Measurements from ENCODE around the gene ATP6V1D.
"Not testable (repeated sequence)": the region's sequence is repeated elsewhere in the genome, so short reads cannot be mapped to it uniquely, and the experiment has no call there.

The ATP6V1D gene

GRCh38 chr14:67359775-67360469 lies at the start of gene ATP6V1D, which contains the start of gene EIF2S1:
TSS of gene ATP6V1D (minus strand) at chr14:67359804. CDS start at chr14:67359698, 106 bp downstream.
TSS of gene EIF2S1 (plus strand) at chr14:67360328. CDS start at chr14:67364768, 4,440 bp downstream.
- DNase-seq, result peak; percentile 100

GRCh38 chr14:67408122-67408801 lies 48.7 kb upstream of the ATP6V1D start:
- DNase-seq, result not testable (repeated sequence)

DNA sequence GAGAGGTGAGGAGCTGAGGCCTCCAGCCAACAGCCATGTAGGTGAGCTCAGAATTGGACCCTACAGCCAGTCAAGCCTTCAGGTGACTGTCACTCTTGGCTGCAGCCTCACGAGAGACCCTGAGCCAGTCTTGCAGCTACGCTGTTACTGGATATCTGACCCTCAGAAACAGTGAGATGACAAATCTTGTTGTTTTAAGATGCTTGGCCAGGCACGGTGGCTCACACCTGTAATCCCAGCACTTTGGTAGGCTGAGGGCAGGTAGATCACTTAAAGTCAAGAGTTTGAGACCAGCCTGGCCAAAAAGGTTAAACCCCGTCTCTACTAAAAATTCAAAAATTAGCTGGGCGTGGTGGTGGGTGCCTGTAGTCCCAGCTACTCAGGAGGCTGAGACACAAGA lies 46.2 kb upstream of the ATP6V1D start:
- no peak for DNase-seq

DNA sequence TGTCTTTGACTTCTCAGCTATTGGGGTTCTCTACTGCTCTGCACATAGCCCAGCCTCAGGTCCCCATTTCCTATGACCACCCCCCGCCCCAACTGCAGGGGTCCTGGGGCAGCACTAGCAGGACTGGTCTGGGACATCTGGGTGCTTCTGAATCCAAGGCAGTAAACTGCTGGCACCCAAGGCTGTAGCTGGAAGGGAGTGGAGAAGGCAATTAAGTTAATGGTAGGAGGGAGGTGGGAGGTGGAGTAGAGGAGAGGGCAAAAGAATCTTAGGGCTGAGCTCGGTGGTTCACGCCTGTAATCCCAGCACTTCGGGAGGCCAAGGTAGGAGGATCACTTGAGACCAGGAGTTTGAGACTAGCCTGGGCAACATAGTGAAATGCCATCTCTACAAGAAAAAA lies 40.8 kb upstream of the ATP6V1D start:
- DNase-seq, result no peak

DNA sequence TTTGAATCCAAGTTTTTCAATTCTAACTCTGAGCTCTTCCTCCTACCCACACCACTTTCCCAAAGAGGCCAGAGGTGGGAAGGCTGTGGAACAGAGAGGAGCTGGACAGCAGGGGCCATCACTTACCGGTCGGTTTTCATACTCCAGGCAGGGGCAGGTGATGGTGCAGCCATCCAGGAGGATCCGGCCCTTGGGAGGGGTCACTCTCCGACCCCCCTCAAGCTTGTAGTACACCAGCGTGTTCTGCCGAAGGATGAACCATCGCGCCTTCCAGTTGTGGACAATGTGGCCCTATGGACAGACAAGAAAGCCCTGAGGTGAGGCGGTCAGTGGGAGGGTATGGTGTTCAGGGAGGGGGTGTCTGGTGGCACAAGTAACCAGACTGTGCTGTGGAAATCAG lies 37.9 kb upstream of the ATP6V1D start:
- no peak for DNase-seq

DNA sequence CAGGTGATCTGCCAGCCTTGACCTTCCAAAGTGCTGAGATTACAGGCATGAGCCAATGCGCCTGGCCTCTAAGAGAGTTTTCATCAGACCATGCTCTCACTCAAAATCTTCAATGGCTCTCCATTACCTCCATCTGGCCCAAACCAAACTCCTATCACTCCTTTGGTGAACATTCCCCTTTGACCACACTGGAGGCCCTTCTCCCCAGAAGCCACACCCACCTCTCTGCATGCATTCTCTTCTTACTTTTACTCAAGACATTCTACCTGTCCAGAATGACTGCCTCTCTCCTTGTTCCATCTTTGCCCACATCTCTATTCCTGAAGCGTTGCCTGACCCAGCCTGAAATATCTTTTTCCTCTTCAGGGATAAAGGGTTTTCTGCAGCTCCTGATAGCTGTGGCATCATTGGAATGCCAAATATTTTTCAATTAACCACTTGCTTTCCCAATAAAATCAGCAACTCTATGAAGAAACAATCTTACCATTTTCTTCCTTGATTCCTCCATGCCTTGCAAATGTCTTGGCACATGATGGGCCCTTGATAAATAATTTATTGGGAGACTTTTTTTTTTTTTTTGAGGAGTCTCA lies 36.9 kb upstream of the ATP6V1D start:
- DNase-seq, result no peak

- no peak for DNase-seq
Measured at GRCh38 chr14:67395876-67396189, 36.2 kb upstream of the ATP6V1D start.

- no peak for DNase-seq
Measured at GRCh38 chr14:67395086-67395875, 35.7 kb upstream of the ATP6V1D start.

DNA sequence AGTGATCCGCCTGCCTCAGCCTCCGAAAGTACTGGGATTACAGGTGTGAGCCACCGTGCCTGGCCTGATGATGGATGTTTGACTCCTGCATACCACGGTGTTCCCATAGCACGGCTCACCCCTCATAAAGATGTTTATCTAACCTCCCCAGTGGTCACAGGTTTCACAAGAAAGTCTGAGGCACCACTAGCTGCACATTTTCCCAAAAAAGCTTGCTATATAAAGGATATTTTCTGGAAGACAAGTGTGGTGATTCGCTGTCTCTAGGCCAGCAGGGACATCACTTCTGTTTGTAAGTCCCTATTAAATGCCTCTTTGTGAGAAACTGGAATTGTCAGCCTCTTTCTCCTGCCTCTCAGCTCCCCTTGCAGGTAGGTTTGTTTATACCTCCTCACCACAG lies 34.1 kb upstream of the ATP6V1D start:
- no peak for DNase-seq

DNA sequence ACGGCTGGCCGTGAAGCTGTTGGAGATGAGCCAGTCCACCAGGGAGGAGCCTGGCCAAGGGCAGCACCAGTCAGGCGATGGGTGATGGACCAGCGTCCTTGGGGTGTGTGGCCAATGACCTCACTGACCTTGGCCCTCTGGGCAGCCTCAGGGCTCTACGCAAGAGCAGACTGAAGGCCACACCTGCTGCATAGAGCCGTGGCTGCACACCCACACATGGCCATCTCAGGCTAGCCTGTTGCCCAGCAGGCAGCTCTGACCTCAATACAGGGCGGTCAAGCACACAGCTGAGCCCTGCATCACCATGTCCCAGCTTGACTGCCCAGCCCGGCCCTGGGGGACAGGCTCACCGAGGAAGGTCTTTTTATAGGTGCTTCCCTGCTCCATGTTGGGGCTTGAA lies 33.2 kb upstream of the ATP6V1D start:
- DNase-seq, result no peak

DNA sequence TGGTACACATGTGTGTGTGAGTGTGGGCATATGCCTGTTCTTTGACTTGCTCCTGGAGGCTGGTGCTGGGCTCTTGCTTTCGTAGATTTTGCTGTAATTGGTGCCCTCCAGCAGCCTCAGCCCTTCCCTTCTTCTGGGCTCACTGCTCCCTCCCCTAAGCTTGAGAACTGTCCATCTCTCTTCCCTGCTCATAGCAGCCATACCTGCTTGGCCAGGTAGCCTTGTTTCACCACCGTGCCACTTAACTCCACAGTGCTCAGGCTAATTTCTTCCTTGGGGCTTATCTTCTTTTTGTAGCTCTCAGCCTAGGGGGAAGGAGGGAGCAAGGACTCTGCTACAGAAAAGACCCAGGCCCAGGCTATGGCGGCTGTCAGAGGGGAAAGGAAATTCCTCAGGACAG lies 32.5 kb upstream of the ATP6V1D start:
- DNase-seq, result no peak

GRCh38 chr14:67391268-67391667 lies 31.7 kb upstream of the ATP6V1D start:
- DNase-seq, result peak; percentile 62

DNA sequence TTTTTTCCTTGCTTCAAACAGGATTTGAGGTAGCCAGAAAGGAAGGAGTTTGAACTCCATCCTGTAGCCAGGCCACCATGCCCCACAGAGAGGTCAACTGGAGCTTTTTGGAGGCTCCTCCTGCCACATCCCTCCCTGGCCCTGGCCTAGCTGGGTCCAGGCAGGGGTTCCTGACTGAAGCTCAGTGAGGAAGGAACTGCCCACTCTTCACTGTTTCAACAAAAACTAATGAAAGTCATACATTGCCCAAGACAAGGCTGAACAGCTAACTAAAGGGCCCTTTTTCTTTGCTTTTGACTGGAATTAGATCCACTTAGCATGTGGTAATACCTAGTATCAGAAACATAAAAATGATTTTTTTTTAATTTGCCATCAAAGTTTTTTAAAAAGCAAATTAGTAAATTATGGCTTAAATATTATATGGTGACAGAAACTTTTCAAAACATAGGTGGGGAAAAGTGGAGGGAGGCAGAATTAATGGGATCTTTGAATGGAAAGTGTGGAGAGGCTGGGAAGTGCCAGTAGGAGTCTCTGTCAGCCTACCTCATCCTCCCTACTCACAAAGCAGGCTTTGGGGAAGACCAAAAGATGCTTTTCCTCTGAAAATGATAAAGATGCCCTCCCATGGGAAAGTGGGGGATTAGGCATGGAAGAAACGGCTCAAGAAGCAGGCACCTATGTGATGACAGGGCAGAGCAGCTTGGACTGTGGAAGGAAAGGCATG lies 30.4 kb upstream of the ATP6V1D start:
- no peak for DNase-seq

- peak; percentile 75 for DNase-seq
Measured at GRCh38 chr14:67389275-67389674, 29.7 kb upstream of the ATP6V1D start.

DNA sequence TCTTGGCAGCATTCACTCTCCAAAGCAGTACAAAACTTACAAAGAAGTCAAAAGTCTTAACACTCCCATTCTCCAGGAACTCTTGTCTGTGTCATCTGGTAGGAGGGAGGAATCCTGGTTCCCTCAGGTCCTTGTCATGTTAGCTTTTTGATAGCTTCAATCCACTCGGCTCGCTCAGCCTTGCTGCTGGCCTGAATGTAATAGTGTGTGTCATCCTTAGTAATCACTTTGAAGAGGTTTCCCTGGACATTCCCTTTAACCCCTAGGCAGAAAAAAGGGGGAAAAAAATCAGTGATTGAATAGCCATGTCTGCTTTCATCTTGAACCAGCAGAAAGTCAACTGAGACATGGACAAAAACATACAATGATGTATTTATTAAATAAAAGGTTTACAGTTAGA lies 27.6 kb upstream of the ATP6V1D start:
- no peak for DNase-seq

DNA sequence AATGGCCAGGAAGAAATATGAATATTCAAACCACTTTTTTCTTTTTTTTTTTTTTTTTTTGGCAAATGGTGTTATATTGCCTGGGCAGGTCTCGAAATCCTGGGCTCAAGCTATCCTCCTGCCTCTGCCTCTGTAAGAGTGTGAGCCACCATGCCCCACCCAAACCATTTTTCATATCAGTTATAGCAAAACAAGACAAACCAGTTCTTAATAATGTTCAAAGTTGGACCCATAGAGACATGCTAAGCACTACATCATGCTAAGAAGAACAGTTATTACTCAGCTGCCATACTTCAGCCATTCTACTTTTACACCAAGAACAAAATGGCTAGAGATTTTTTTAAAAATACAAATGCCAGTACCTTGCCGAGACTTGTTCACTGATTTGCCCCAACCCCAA lies 26.0 kb upstream of the ATP6V1D start:
- no peak for DNase-seq

DNA sequence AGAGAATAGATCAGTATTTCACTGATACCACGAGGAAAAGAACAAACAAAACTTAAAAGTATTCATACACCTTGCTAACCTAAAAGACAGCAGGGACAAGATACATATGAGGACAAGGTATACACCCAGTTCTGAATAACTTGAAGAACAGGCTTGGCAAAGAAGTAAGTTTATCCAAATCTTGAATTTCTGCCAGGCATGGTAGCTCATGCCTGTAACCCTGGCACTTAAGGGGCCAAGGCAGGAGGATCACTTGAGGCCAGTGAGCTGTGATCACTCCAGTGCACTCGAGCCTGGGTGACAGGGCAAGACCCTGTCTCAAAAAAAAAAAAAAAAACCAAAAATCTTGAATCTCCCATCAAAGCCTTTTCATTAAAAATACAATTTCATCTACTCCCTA lies 25.5 kb upstream of the ATP6V1D start:
- no peak for DNase-seq

- no peak for DNase-seq
Measured at GRCh38 chr14:67377916-67378315, 18.3 kb upstream of the ATP6V1D start.

- no peak for DNase-seq
Measured at GRCh38 chr14:67373347-67373746, 13.7 kb upstream of the ATP6V1D start.

DNA sequence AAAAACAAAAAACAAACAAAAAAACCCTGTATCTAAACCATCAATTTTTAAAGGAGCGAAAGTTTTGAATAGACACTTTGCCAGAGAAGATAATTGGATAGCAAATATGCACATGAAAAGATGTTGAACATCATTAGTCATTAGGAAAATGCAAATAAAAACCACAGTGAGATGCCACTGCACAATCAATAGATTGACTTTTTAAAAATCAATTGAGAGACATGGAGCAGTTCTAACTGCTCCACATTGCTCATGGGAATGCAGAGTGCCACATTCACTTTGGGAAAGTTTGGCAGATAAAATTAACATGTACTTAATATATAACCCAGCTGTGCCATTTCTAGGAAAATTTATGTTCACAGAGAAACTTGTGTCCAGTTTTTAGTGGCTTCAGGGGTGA lies 13.2 kb upstream of the ATP6V1D start:
- DNase-seq, result no peak

- peak; percentile 27 for DNase-seq
Measured at GRCh38 chr14:67371247-67372148, 11.9 kb upstream of the ATP6V1D start.

GRCh38 chr14:67370830-67371229 lies 11.2 kb upstream of the ATP6V1D start:
- no peak for DNase-seq

Data from hematopoietic multipotent progenitor cell treated with erythropoietin and hydrocortisone succinate and interleukin-3 and kit ligand, for 4 days (in vitro differentiated cells).